Stimulated activated CD8-positive, alpha-beta memory T cell treated with anti-CD3 and anti-CD28 coated beads, Interleukin-15, amount 100 ng/mL, for 24 hours (primary cell): ENCODE data around the gene AXIN1.
"Not testable (repeated sequence)": the region's sequence is repeated elsewhere in the genome, so short reads cannot be mapped to it uniquely, and the experiment has no call there.

Source experiments
- DNase-seq: peaks from one replicate; pipeline ENCODE4 v3.0.0-alpha.2; 2020; ENCODE audit warnings: low read depth

The AXIN1 gene

DNA sequence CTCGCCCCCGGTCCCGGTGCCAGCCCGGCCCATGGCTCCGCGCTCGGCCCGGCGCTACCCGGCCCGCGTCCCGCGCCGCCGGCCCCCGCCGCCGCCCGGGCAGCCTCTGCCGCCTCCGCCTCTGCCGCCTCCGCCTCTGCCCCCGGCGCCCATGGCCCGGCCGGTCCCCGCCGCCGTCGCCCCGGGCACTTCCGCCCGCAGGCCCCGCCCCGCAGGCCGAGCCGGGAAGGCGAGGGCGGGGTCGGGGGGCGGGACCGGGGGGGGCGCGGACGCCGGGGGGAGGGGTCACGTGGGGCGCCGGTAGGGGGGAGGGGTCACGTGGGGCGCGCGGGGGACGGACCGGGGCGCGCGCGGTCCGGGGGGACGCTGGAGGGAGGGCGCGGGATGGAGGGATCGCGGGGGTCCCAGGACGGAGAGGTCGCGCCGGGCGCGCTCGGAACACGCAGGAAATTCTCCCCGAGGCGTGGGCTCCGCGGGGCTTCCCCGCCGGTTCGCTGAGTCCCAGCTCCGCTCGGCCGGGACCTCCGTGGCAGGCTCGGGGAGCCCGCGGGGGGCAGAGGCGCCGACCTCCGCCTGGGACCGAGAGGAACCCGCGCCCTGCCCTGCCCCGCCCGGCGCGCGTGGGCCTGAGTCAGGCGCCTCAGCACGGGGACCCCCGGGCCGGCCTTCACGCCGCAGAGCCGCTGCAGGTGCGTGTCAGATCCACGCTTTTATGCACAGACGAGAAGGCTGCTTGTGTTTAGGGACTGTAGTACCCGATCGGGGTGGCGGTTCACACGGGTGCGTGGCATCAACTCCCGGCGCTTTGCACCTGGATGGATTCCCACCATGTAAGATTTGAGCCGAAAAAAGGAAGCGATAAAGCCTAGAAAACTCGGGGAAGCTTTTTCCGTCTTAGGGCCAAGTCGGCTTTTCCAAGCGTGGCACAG, 29.5 kb upstream of the AXIN1 start, which contains the start of gene PGAP6:
Gene PGAP6, minus strand, starts transcription at position 190 of the 929 bp plus-strand sequence. Its CDS starts 157 bp downstream, at position 33.
- peak; percentile 45 for DNase-seq

DNA sequence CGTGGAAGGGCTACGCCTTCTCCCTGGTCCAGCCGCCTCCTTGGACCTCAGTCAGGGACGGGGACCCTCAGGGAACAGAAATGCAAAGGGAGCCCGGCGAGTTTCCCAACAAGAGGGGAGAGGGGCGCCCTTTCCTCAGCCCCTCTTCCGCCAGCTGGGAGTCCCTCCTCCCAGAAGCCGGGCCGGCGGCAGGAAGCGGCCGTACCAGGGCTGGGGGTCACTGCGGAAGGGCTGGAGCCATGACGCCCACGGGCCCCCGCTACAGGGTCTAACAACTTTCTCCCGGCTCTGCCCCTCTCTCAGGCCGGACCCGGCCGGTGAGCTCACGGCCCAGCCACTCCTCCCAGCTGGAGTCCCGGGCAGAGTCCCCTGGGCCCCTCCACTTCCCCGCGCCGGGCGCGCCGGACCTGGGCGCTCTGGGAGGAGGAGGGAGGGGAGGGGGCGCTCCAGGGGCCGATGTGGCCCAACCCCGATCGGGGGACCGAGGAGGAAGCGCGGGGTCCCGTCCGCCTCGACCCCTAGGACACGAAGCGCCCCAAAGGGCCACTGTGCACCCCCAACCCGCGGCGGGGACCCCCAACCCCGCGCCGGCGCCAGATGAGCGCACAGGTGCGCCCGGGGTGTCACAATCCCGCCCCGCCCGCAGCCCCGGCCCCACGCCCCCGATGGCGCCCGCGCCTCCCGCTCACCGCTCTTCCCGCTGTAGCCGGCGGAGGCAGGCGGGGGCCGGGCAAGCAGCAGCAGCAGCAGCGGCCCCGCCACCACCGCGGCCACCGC, 28.7 kb upstream of the AXIN1 start:
- DNase-seq = no peak

DNA sequence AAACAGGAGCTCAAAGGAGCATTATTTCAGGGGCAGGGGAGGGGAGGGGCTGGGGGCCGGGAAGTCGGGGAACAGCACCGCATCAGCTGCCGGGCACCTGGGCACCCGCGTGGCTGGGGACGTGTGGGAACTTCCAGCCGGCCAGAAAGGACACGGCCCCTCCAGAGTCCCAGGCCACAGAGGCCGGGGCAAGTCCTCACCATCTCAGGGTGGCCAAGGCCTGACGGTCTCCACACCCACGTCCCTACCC, 28.2 kb upstream of the AXIN1 start:
- no peak for DNase-seq

DNA sequence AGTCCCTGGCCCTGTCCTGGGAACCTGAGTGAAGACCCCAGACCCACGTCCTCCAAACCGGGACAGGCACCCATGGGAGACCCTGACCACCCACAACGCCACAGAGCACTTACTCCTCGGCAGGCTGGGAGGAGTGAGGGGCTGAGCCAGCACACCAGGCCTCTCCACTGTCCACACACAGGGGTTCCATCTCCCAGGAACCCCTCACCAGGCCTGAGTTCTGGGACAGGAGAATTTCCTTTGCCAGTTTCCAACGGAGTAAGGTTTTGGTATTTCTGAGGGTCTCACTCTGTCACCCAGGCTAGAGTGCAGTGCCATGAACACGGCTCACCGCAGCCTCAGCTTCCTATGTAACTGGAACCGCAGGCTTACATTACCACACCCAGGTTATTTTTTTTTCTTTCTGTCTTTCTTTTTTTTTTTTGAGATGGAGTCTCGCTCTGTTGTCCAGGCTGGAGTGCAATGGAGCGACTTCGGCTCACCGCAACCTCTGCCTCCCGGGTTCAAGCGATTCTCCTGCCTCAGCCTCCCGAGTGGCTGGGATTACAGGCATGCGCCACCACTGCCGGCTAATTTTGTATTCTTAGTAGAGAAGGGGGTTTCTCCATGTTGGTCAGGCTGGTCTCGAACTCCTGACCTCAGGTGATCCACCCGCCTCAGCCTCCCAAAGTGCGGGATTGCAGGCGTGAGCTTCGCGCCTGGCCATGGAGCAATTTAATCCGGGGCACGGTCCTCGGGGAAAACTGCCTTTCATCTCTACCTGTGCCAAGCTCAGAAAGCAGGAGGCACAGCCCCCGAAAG, 27.6 kb upstream of the AXIN1 start:
- DNase-seq = no peak

DNA sequence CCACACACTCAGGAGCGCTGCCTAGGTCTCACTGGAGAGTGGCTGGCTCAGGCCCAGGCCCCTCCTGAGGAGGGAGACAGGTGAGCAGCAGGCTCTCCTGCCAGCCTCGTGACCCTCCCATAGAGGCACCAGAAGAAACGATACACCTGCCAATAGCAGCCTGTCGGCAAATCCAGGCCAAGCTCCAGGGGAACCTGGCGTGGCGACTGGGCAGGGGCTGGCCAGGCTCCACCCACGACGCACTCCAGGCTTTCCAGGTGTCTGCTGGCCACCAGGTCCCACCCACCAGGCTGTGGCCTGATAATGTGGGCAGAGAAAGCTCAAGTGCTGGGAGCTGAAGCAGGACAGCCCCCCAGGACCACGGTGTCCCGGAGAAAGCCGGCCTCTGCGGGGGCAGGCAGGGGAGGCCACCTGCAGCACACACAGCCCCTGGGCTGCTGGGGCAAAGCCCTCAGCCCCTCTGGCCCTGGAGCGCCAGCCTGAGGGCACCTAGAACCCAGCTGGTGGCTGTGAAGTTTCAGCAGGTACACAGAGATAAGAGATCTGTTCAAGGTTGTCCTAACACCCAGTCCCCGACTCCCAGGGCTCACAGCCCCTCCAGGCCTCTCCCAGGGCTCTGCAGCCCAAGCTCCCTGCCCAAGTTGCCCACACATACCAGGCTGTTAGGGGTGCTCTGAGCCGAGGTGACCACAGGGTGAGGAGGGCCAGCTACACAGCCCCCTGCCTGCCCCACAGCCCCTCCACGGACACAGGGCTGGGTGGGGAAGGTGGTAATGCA, 26.8 kb upstream of the AXIN1 start:
- DNase-seq = no peak

DNA sequence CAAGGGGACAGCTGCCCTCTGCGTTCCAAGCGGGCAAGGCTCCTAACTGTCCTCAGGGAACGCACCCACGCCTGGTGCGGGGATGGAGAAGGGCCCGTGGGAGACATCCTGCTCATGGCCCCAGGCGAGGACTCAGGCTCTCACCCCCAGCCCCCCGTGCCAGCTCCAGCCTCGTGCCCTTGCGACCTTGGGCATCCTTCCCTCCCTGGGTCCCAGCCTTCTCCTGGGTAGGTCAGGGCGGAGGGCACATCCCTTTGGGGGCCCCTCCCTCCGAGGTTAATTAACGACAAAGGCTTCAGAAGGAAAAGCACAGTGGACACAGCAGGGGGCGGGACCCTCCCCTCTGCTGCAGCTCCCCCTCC, 26.3 kb upstream of the AXIN1 start:
- no peak for DNase-seq

DNA sequence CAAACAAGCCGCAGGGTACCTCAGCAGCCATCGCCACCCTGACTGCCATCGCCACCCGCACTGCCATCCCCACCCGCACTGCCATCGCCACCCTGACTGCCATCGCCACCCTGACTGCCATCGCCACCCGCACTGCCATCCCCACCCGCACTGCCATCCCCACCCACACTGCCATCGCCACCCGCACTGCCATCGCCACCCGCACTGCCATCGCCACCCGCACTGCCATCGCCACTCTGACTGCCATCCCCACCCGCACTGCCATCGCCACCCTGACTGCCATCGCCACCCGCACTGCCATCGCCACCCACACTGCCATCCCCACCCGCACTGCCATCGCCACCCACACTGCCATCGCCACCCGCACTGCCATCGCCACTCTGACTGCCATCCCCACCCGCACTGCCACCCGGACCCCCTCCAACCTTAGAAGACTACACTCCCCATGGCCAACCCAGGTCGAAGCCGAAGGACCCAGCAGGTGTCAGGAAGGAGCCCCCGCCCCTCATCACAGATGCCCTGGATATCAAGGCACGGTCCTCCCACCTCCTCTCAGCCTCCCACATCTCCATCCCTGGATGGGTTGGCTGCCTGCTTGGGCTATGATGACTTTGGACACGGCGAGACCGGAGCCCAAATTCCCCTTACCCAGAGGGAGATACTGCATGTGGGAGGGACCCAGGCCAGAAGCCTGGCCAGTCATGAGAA, 25.7 kb upstream of the AXIN1 start:
- not testable (repeated sequence) for DNase-seq

DNA sequence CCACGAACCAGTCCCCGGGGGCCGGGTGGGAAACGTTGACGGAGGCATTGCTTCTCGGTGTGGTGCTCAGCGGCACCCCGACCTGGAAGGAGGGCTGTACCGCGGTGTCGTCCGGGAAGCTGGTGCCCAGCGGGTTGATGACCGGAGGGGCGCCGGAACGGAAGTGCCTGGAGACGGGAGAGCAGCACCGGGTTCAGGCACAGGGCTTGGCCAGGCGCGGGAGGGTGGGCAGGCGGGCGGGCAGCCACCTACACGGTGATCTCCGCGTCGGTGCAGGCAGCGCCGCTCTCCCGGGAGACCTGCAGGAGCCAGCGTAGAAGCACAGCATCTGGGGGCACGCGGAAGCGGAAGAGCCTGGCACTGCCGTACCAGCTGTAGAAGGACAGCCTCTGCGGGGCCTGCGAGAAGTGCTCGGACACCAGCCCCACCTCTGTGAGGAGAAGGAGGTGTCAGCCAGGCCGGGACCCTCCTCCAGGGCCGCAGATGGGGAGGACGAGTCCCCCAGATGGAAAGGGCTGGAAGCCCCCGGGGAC, 25.0 kb upstream of the AXIN1 start:
- no peak for DNase-seq

DNA sequence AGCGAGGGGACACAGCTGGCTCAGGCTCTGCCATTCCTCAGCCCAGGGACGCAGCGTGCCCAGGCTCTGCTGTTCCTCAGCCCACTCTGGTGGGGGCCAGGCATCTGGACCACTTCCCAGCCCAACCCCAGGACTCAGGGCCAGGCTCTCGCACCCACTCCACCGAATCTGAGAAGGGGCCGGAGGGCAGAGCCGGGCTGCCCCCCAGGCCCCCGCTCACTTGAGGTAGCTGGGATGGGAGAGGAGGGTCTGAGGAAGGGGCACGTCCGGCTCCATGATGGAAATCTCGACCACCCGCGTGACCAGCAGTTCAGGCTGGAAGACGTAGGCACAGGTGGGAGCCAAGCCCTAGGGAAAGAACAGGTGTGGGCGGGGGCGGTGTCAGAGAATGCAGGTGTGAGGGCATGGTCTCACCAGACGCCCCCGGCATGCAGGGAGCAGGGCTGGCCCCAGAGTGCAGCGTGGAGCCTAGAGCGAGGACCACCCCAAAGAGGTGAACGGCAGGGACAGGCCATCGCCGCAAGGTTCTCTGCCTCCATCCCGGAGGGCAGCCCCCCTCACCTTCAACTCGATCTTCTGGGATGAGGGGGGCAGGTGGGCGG, 24.4 kb upstream of the AXIN1 start:
- DNase-seq = no peak

DNA sequence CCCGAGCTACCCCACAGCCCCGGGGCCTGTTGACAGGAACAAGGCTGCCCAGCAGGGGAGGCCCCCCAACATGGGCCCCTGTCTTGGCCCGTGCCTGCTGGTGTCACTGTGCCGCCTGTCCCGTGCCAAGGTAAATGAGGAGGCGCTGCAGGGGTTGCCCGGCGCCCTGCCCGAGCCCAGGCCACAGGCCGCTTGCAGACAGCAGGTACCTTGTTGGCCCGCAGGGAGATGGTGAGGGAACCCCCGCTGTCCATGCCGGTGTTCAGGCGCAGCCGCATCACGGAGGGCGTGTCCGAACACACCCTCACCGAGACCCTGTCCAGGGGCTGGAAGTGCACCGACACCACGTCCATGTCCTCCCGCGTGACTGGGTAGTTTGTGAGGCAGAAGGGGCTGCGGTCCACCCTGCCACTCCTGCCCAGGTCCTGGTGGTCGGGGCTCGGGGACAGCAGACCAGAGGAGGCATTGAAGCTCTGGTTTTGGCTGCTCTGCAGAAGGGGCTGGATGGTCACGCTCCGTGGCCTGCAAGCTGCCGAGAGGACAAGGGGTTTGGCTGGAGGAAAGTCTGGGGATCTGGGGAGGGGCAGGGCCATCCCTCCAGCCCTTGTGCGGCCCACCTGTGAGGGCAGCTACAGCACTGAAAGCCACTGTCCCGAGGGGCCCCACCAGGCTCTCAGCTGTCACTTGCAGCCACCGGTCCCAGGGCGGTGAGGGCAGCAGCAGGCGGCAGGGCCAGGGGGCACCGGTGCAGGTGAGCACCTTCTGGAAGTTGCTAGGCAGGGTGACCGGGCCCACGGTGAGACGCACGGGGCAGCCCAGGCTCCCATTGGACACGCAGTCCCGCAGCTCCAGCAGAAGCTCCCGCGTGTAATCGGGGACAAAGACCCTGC, 23.6 kb upstream of the AXIN1 start:
- DNase-seq = no peak

DNA sequence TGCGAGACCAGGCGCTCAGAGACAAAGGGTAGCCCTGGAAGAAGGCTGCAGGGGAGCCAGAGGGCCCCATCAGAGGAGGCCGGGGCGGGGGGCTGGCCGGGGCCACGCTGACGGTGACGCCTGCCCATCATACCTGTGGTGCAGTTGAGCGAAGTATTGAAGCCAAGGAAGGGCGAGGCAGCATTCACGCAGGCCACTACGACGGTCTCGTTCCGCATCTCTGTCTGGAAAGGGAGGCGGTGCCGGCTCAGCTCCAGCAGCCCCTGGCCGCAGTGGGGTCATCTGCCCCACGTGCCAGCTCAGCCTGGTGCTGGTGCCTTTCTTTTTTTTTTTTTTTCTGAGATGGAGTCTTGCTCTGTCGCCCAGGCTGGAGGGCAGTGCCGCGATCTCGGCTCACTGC, 22.7 kb upstream of the AXIN1 start:
- DNase-seq = no peak

DNA sequence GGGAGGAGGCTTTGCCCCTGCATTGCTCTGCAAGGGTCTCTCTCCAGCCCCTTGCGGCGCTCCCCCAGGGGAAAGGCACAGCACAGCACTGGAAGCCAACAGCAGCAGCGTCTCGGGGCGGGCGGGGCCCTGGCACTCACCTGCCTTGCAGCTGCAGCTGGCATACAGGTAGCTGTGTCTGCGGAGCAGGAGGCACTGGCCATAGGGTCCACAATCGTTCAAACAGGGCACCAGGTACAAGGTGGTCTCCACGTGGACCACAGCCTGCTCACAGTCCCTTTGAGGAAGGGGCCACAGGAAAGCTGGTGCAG, 22.0 kb upstream of the AXIN1 start:
- DNase-seq = no peak

DNA sequence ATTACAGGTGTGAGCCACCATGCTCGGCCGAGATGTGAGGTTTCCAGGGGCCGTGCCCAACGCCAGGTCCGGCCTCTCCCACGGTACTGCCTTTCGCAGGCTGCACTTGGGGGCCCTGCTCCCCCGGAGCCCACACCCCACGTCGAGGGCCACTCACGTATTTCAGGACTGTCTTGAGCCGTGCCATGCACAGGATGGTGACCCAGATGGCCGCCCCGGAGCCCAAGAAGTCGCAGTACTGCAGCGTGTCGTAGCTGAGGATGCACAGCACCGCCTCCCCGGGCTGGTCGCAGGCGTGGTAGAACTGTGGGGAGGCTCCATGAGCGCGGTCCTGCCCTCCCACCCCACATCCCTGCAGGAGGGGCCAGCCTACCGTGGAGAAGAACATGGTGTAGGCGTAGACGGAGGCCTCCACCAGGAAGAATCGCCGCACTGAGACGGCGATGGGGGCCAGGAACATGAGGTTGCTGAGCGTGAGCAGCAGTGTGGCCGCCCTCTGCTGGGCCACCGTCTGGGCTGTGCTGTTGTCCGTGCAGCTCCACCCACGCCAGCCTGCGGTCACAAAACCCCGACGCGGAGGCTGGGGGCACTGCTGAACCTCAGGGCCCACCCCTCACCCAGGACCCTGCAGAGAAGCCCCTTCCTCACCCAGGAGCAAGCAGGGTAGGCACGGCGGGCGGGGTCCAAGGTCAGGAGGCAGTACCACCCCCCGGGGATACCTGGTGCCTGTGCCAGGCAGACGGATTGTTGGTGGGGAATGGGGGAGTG, 21.5 kb upstream of the AXIN1 start:
- DNase-seq = no peak

DNA sequence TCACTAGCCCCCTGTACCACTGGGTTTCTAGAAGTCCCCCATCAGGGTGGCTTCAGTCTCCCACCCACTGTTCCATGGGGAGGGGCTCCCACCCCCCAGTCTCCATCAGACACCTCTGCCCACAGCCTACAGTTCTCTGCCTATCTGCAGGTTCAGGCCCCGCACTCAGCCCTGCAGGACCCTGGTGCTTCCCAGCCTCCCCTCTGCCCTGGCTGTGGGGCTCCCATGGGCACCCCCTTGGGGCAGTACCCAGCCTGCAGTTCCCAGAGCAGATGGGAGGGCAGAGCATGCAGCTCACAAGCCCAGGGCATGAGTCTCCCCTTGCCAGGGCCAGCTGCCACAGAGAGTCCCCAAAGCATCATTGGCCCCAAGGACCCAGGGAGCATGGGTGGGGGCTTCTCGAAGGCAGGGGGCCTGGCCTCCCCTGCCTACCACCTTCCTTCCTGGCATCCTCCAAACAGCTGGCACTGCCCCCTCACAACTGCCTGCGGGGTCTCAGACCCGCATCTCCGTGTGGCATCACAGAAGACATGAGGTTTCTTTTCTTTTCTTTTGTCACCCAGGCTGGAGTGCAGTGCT, 20.6 kb upstream of the AXIN1 start:
- DNase-seq = no peak

DNA sequence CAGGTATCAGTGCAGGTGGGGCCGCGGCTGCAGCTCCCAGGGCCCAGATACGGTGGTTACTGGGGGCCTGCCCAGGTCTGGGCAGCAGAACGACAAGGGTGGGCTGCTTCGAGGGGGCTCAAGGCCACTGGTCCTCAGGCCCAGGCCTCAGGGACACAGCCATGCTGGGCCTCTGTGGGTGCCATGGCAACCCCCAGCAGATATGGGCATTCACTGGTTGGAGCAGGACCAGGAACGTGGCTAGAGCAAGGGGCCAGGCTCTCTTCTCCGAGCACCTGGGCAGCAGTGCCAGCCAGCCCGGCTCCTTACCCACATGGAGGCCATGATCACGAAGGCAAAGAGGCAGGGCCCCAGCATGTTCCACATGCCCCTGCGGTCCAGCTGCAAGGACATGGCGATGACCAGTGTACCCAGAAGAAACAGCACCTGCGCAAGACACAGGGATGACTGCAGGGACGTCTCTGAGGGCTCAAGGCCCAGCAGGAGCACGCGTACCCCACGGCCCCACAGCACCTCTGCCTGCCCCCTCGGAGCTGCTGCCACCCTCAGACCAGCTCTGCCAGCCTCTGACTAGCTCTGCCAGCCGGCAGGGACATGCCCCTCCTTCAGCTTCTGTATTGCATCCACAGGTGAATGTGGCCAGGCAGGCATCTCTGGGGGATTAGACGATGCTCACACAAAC, 19.9 kb upstream of the AXIN1 start:
- DNase-seq = no peak

DNA sequence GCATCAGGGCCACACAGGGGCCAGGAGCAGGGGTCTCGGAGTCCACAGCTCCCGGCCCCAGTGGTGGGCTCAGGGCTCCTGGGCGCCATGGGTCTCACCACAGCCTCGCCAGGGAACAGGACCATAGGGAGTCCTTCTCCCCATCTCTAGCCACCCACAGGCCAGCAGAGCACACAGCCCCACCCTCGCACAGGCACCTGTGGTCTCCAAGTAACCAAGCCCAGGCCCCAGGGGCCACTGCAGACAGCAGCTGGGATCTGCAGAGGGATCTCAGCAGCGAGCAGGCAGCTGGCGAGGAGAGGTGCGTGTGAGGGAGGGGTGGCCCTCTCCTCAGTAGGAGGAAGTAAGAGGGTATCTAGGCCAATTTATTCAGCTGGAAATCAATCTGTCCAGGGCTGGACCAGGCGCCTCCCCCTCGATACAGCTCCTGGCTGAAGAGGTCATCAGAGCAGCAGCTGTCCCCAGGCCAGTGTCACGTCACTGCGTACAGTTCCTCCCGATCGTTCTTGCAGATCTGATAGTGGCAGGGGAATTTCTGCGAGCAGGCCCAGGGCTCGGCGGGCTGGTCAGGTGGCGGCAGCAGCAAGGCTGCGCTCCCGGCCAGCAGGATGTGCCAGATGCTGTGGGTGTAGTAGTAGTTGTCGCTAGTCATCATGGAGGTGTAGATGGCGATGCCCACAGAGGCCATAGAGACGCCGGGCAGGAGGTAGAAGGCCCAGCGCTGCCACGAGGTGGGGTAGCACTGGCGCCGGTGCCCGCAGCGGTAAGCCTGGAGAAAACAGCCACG, 19.2 kb upstream of the AXIN1 start:
- DNase-seq = no peak

DNA sequence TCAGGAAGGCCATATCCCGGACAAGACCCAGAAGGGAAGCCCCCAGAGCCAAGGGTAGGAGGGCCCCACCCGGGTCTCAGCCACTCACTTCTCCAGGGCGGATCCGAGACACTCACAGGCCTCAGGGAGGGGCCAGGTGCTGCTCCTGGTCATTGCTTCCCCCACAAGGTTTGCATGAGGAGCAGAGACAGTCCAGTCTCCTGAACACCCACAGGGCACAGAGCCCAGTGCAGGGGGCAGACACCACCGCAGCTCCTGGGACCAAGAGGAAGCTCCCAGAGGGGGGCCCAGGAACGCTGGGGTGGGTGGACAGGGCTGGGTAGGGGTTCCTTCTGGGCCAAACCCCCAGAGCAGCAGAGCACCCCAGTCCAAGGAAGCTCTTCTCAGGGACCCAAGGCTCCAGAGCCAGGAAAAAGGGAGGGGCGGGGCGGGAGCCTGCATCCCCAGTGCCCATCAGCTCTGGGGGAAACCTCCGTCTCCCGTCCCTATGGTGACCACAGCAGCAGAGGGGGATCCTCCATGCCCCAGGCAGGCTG, 18.5 kb upstream of the AXIN1 start:
- no peak for DNase-seq
